PC-9 (cell line): ENCODE results near the gene DBP. TPM values are rescaled to one million over a fixed set of nuclear protein-coding genes. Genes with fewer than 3 reads are reported as not detected.

Experiments used
- BruUV-seq: library from RNA; stranded (reverse); fragments of 400-500 nt; replicated peaks from 2 replicates; lab custom pipeline; 2021; lab: Mats Ljungman, UMichigan
- CTCF ChIA-PET: fragments of 300-600 bp; sonication (Branson Sonifier 250); formaldehyde crosslinking; loops from one replicate; lab custom pipeline; 2022; ENCODE audit warnings: antibody characterized with exemption; lab: Charles Lee
- POLR2A ChIA-PET: fragments of 300-600 bp; sonication (Branson Sonifier 250); formaldehyde crosslinking; loops from one replicate; lab custom pipeline; 2022; ENCODE audit warnings: antibody characterized with exemption; ENCODE audit not compliant: unreplicated experiment; lab: Charles Lee
- DNase-seq, 2 experiments: peaks; one replicate each; pipeline versions ENCODE4 v3.0.0 to v3.0.0-alpha.2; 2015 to 2022; ENCODE audit warnings: mixed read lengths in 1 of 2
- H2AFZ ChIP-seq: fragments of 200-600 bp; sonication (generic); 2 replicates; pipeline ENCODE4 v1.8.1; 2017; ENCODE audit warnings: antibody characterized with exemption
- H3F3A ChIP-seq: fragments of 200-600 bp; sonication (generic); 2 replicates; pipeline ENCODE4 v1.8.1; 2017; ENCODE audit warnings: antibody characterized with exemption, mild to moderate bottlenecking, low read depth; ENCODE audit not compliant: insufficient read depth
- H3K27ac ChIP-seq: fragments of 200-600 bp; sonication (generic); 2 replicates; pipeline ENCODE4 v1.6.1; 2016; ENCODE audit warnings: mixed run types
- H3K27me3 ChIP-seq: fragments of 200-600 bp; sonication (generic); 2 replicates; pipeline ENCODE4 v1.6.1; 2016; ENCODE audit warnings: low read depth, mixed run types; ENCODE audit not compliant: insufficient read depth
- H3K36me3 ChIP-seq: fragments of 200-600 bp; sonication (generic); 2 replicates; pipeline ENCODE4 v1.6.1; 2016; ENCODE audit warnings: low read depth, mixed run types
- H3K4me1 ChIP-seq: fragments of 200-600 bp; sonication (generic); replicated peaks from 2 replicates; pipeline ENCODE4 v1.6.1; 2016; ENCODE audit warnings: mixed run types; ENCODE audit not compliant: insufficient read depth
- H3K4me2 ChIP-seq: fragments of 200-600 bp; sonication (generic); 2 replicates; pipeline ENCODE4 v1.6.1; 2017; ENCODE audit warnings: mixed run types
- H3K4me3 ChIP-seq: fragments of 200-600 bp; sonication (generic); 2 replicates; pipeline ENCODE4 v1.6.1; 2016; ENCODE audit warnings: mixed run types
- H3K79me2 ChIP-seq: fragments of 200-600 bp; sonication (generic); 2 replicates; pipeline ENCODE4 v1.6.1; 2017; ENCODE audit warnings: low read depth, mixed run types
- H3K9me2 ChIP-seq: fragments of 200-600 bp; sonication (generic); 2 replicates; pipeline ENCODE4 v1.8.1; 2017; ENCODE audit warnings: mild to moderate bottlenecking; ENCODE audit not compliant: insufficient read depth
- H3K9me3 ChIP-seq: fragments of 200-600 bp; sonication (generic); 2 replicates; pipeline ENCODE4 v1.8.1; 2016; ENCODE audit warnings: low read depth; ENCODE audit not compliant: insufficient read depth
- H4K20me1 ChIP-seq: fragments of 200-600 bp; sonication (generic); 2 replicates; pipeline ENCODE4 v1.8.1; 2017; ENCODE audit not compliant: insufficient read depth
- CTCF ChIP-seq: fragments of 200-600 bp; sonication (generic); conservative IDR thresholded peaks from 2 replicates; pipeline ENCODE4 v1.6.1; 2017; ENCODE audit warnings: mixed run types, antibody characterized with exemption, mild to moderate bottlenecking, moderate library complexity
- EZH2 ChIP-seq: fragments of 200-600 bp; sonication (generic); IDR thresholded peaks from 2 replicates; pipeline ENCODE4 v1.8.0; 2017; ENCODE audit warnings: antibody characterized with exemption, low read depth
- intact Hi-C: fragments of 100-400 bp; cut with micrococcal nuclease; formaldehyde crosslinking; loops from one replicate; pipeline ENCODE4 v1.10.0; 2022; ENCODE audit not compliant: unreplicated experiment
- total RNA-seq: library from RNA; stranded (reverse); gene quantifications from 2 replicates; pipeline ENCODE4 v1.2.3, GENCODE V29; 2021

Gene DBP
- total RNA-seq, 1 experiment from 2014 or later = 48.2 TPM

GRCh38 chr19:48606463-48607358, 30.5 kb downstream of the DBP start, which contains the start of gene SPACA4:
TSS of gene SPACA4 (plus strand) at chr19:48606742. CDS start at chr19:48606979, 237 bp downstream.
- POLR2A ChIA-PET = interaction anchor here (0.6 kb wide), 1 partner anchor 205 kb away, joined by 3 read pairs; no protein-coding TSS in a partner anchor
- H3K79me2 ChIP-seq = no peaks in the 10 kb centered on the region
- CTCF ChIA-PET = no interaction called here
- BruUV-seq = no TSS peak
- H3F3A ChIP-seq = peaks cover 20% of the 10 kb centered on the region; the same call in 1 of the 2 replicates
- H3K4me1 ChIP-seq = 0 out of 2 replicates have a peak, but pooled peaks cover 5% of the 10 kb centered on the region
- no peak for DNase-seq
- no peaks in the 10 kb centered on the region for H3K27me3 ChIP-seq
- no peak within 1 kb of the TSS for H3K27ac ChIP-seq
- H3K4me3 ChIP-seq = no peak within 1 kb of the TSS
- no peaks in the 10 kb centered on the region for H3K36me3 ChIP-seq
- H3K4me2 ChIP-seq = no peak within 1 kb of the TSS
- H2AFZ ChIP-seq = no peak within 1 kb of the TSS
- no peaks in the 10 kb centered on the region for H4K20me1 ChIP-seq
- no peaks in the 10 kb centered on the region for H3K9me2 ChIP-seq
- intact Hi-C loops = no loop called here
- TF ChIP-seq EZH2 (no peak), CTCF (no peak)
- no peaks in the 10 kb centered on the region for H3K9me3 ChIP-seq

DNA sequence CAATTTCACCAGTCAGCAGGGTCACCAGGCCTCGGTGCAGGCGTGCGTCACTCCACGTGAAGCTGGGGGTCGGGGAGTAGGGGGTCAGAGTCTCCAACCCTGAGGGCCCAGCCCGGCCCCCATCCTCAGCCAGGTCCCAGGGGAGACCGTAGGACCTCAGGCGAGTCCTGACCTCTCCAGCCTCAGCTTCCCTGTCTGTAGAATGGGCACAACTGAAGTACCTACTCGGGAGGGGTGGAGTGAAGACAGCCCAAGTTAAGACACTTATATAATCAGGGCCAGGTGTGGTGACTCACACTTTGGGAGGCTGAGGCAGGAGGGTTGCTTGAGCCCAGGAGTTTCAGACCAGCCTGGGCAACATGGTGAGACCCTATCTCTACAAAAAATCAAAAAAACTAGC, 33.3 kb downstream of the DBP start:
- CTCF ChIA-PET = no interaction called here
- Histone ChIP-seq H3K27me3 (no peaks in the 10 kb centered on the region), H3K9me3 (no peaks in the 10 kb centered on the region), H3K4me1 (0 out of 2 replicates have a peak, but pooled peaks cover 5% of the 10 kb centered on the region), H3K27ac (no peak overlapping the region), H3K4me2 (no peak overlapping the region), H3K79me2 (no peaks in the 10 kb centered on the region), H3F3A (0 out of 2 replicates have a peak, but pooled peaks cover 13% of the 10 kb centered on the region), H3K9me2 (no peaks in the 10 kb centered on the region), H2AFZ (no peak overlapping the region), H3K4me3 (no peak overlapping the region), H4K20me1 (no peaks in the 10 kb centered on the region), H3K36me3 (no peaks in the 10 kb centered on the region)
- intact Hi-C loops = no loop called here
- POLR2A ChIA-PET = no interaction called here
- TF ChIP-seq EZH2 (no peak), CTCF (no peak)
- BruUV-seq = no TSS peak
- DNase-seq = peak in 1 of 2 experiments; percentile 45

- H3K79me2 ChIP-seq = no peaks in the 10 kb centered on the region
- H3K4me3 ChIP-seq = no peak overlapping the region
- H3K36me3 ChIP-seq = no peaks in the 10 kb centered on the region
- no peaks in the 10 kb centered on the region for H3K9me2 ChIP-seq
- intact Hi-C loops = no loop called here
- no peaks in the 10 kb centered on the region for H3K9me3 ChIP-seq
- H3K4me1 ChIP-seq = 0 out of 2 replicates have a peak, but pooled peaks cover 5% of the 10 kb centered on the region
- H4K20me1 ChIP-seq = no peaks in the 10 kb centered on the region
- no peak overlapping the region for H2AFZ ChIP-seq
- H3K27me3 ChIP-seq = no peaks in the 10 kb centered on the region
- H3K27ac ChIP-seq = no peak overlapping the region
- CTCF ChIA-PET = no interaction called here
- POLR2A ChIA-PET = no interaction called here
- H3K4me2 ChIP-seq = no peak overlapping the region
- no TSS peak for BruUV-seq
- peak in 1 of 2 experiments; percentile 21 for DNase-seq
- TF ChIP-seq CTCF (no peak), EZH2 (no peak)
- 0 out of 2 replicates have a peak, but pooled peaks cover 13% of the 10 kb centered on the region for H3F3A ChIP-seq
Observed at GRCh38 chr19:48603449-48603848, 33.7 kb downstream of the DBP start.
